Posterior vena cava (tissue), 2 donors: ENCODE data around the gene EPHB1. TPM values are rescaled to one million over a fixed set of nuclear protein-coding genes. Genes with fewer than 3 reads are reported as not detected.

Experiments used
- DNase-seq: peaks from one replicate; pipeline ENCODE4 v3.0.0-alpha.2; 2020; ENCODE audit warnings: low spot score
- intact Hi-C, 2 donors: fragments of 100-400 bp; cut with DNase I; formaldehyde crosslinking; loops; one replicate each; pipeline versions ENCODE4 v1.14.1 to v1.14.2; 2022 to 2023
- total RNA-seq, 2 donors: library from RNA; stranded (reverse); fragmentation: NEBNext Ultra II Directional; extraction: Animal tissue kit (Norgen Biotek cat#: 25700); gene quantifications; one replicate each; pipeline ENCODE4 v1.2.1, GENCODE V29; 2021
- donor health status: DM: yes; HTN: yes; CAD: no.
- donor health status: DM: yes; HTN: yes; CAD: no.

EPHB1 gene
- total RNA-seq, 2 donors from 2014 or later = 3.7 TPM

- DNase-seq = no peak
- intact Hi-C loops = no loop called here
These were observed 354.9 kb downstream of the EPHB1 start for GRCh38 chr3:135149707-135150681.

- intact Hi-C loops = no loop called here
- DNase-seq = no peak
These were observed 359.1 kb downstream of the EPHB1 start for GRCh38 chr3:135154186-135154585.

- DNase-seq = no peak
- intact Hi-C loops = no loop called here
These were observed 360.2 kb downstream of the EPHB1 start for GRCh38 chr3:135155228-135155627.

- DNase-seq = no peak
- intact Hi-C loops = no loop called here
These were observed 360.7 kb downstream of the EPHB1 start for GRCh38 chr3:135155791-135156190.

GRCh38 chr3:135157045-135157740 lies 362.1 kb downstream of the EPHB1 start:
- no peak for DNase-seq
- intact Hi-C loops = no loop called here

- no peak for DNase-seq
- intact Hi-C loops = no loop called here
These were observed 363.5 kb downstream of the EPHB1 start for GRCh38 chr3:135158520-135158919.

- no peak for DNase-seq
- intact Hi-C loops = no loop called here
These were observed 364.7 kb downstream of the EPHB1 start for GRCh38 chr3:135159681-135160247.

GRCh38 chr3:135161425-135161824 lies 366.4 kb downstream of the EPHB1 start:
- DNase-seq = no peak
- intact Hi-C loops = no loop called here

- intact Hi-C loops = no loop called here
- no peak for DNase-seq
These were observed 368.6 kb downstream of the EPHB1 start for GRCh38 chr3:135163701-135164100.

- DNase-seq = no peak
- intact Hi-C loops = no loop called here
These were observed 370.2 kb downstream of the EPHB1 start for GRCh38 chr3:135165260-135165659.

- no peak for DNase-seq
- intact Hi-C loops = no loop called here
These were observed 371.3 kb downstream of the EPHB1 start for GRCh38 chr3:135166266-135166825.

- no peak for DNase-seq
- intact Hi-C loops = no loop called here
These were observed 373.8 kb downstream of the EPHB1 start for GRCh38 chr3:135168822-135169221.

GRCh38 chr3:135169651-135170050 lies 374.6 kb downstream of the EPHB1 start:
- intact Hi-C loops = no loop called here
- no peak for DNase-seq

GRCh38 chr3:135170732-135171131 lies 375.7 kb downstream of the EPHB1 start:
- intact Hi-C loops = no loop called here
- DNase-seq = no peak

- intact Hi-C loops = no loop called here
These were observed 377.3 kb downstream of the EPHB1 start for GRCh38 chr3:135172191-135172869.

GRCh38 chr3:135175728-135176277 lies 380.7 kb downstream of the EPHB1 start:
- intact Hi-C loops = no loop called here

More at GRCh38 chr3:135172191-135172869, 377.3 kb downstream of the EPHB1 start:
- DNase-seq = no peak

GRCh38 chr3:135176881-135177280 lies 381.8 kb downstream of the EPHB1 start:
- intact Hi-C loops = no loop called here
- DNase-seq = no peak

More at GRCh38 chr3:135175728-135176277, 380.7 kb downstream of the EPHB1 start:
- DNase-seq = no peak

- intact Hi-C loops = no loop called here
These were observed 383.5 kb downstream of the EPHB1 start for GRCh38 chr3:135178566-135178965.

GRCh38 chr3:135181408-135181807 lies 386.3 kb downstream of the EPHB1 start:
- DNase-seq = no peak
- intact Hi-C loops = loop anchor here in 1 of 2 donors (10.0 kb wide), 1 partner anchor 57 kb away; no protein-coding TSS in a partner anchor

More at GRCh38 chr3:135178566-135178965, 383.5 kb downstream of the EPHB1 start:
- DNase-seq = no peak
